GM13976 (cell line): ENCODE data around the gene SIGLEC8.
"Not testable (repeated sequence)": the region's sequence is repeated elsewhere in the genome, so short reads cannot be mapped to it uniquely, and the experiment has no call there.

Source experiments
- DNase-seq: peaks from one replicate; pipeline ENCODE4 v3.0.0; 2012; ENCODE audit warnings: low spot score
- in situ Hi-C: fragments of 300-500 bp; cut with MboI; formaldehyde crosslinking; loops from one replicate; pipeline ENCODE4 v1.12.0; 2022; ENCODE audit warnings: low sequenced_read_pairs, mixed read lengths, inconsistent platforms; ENCODE audit not compliant: unreplicated experiment
- TF ChIP-seq, protein P1 (sequence below): IDR thresholded peaks from 2 replicates; pipeline ENCODE4 v1.5.1; 2012; ENCODE audit warnings: borderline replicate concordance, mild to moderate bottlenecking; ENCODE audit not compliant: insufficient read depth; ENCODE audit errors: extremely low read depth, missing control alignments, control extremely low read depth

Gene SIGLEC8

DNA sequence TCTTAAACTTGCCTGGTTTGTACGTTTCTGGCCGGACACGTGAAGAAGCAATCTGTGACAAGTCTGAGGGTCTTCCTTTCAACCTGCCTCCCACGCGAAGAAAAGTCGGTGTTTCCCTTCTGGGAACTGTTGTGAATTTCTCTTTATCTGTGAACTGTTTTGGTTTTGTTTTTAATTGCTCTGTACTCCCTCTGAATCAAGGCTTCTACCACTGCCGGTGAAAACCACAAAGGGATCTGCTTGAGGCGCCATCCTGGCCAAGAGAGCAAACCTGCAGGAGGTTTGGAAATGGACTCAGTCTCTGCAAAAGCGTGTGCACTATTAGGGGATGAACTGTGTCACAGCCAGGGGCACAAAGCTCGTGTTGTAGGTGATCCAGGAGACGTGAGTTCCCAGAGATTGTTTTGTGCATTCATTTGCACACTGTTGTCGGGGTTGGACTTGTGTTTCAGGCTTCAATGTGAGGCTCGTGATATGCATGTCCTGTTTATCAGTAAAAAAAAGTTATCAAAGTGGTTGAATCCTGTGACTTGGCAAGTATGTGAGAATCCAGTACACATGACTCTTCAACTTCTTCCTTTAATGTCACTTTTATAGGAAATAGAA, 9.7 kb downstream of the SIGLEC8 start:
- DNase-seq: no peak
- TF ChIP-seq, protein P1, sequence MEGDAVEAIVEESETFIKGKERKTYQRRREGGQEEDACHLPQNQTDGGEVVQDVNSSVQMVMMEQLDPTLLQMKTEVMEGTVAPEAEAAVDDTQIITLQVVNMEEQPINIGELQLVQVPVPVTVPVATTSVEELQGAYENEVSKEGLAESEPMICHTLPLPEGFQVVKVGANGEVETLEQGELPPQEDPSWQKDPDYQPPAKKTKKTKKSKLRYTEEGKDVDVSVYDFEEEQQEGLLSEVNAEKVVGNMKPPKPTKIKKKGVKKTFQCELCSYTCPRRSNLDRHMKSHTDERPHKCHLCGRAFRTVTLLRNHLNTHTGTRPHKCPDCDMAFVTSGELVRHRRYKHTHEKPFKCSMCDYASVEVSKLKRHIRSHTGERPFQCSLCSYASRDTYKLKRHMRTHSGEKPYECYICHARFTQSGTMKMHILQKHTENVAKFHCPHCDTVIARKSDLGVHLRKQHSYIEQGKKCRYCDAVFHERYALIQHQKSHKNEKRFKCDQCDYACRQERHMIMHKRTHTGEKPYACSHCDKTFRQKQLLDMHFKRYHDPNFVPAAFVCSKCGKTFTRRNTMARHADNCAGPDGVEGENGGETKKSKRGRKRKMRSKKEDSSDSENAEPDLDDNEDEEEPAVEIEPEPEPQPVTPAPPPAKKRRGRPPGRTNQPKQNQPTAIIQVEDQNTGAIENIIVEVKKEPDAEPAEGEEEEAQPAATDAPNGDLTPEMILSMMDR: no peak
- in situ Hi-C loops: no loop called here

DNA sequence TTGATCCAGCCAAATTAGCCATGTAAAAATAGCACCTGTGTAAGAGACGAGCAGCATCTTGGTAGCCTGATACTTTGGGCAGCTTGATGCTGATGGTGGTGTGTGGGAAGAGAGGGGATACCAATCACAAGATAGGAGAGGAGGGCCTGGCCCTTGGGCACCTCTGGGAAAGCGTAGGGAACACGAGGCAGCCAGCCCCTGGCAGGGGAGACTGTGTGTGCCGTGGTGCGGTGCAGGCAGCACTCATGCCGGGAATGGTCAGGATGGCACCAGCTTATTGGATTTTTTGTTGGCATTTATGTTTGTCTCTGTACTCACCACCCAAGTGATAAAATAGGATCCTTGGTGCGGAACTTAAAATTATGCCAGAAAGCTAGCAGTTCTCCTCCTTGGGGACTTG, 10.2 kb downstream of the SIGLEC8 start:
- in situ Hi-C loops: no loop called here
- DNase-seq: no peak
- TF ChIP-seq, protein P1: no peak

- DNase-seq, in situ Hi-C loops: not testable (repeated sequence)
Observed at GRCh38 chr19:51447510-51447909, 10.7 kb downstream of the SIGLEC8 start.

- peak; percentile 69 for DNase-seq
- in situ Hi-C loops: no loop called here
- TF ChIP-seq, protein P1: no peak
Observed at GRCh38 chr19:51441410-51442390, 16.6 kb downstream of the SIGLEC8 start.

DNA sequence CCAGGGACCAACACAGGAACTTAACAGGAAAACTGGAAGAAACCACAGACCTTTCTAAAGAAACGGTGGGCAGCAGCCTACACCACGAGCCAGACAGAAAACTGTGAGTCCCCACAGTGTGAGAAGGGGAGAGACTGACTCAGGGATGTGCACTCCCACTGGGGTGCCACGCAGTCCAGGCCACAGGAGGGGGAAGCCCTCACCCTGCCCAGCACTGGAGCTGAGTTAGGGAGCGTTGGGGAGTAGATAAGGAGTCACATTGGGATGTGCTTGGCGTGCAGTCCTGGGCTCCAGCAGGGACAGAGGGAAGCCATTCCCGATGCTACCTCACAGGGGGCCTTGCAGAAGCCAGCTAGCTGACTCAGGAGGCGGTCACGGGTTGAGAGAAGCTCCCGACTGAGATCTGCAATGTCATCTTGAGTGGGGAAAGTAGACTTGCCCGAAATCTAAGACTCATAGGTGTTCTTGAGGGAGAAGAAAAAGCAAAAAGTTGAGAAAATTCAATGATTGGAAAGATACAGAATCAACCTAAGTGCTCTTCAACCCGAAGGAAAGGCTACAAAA, 17.3 kb downstream of the SIGLEC8 start:
- in situ Hi-C loops: no loop called here
- no peak for DNase-seq
- TF ChIP-seq, protein P1: no peak

DNA sequence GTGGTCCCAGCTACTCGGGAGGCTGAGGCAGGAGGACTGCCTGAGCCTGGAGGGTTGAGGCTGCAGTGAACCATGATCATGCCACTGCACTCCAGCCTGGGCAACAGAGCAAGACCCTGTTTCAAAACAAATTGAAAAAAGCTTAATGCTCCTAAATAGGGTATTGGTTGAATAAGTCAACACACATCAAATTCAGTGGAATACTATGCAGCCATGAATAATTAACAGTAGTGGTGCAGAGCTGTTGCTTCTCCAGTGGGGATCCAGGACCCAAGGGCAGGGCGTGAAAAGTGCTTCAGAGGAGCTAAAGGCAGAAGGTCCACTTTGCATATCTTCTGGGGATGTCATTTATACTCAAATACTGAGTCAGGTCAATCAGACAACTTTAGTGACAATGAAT, 18.2 kb downstream of the SIGLEC8 start:
- TF ChIP-seq, protein P1: no peak
- DNase-seq: no peak
- in situ Hi-C loops: no loop called here

DNA sequence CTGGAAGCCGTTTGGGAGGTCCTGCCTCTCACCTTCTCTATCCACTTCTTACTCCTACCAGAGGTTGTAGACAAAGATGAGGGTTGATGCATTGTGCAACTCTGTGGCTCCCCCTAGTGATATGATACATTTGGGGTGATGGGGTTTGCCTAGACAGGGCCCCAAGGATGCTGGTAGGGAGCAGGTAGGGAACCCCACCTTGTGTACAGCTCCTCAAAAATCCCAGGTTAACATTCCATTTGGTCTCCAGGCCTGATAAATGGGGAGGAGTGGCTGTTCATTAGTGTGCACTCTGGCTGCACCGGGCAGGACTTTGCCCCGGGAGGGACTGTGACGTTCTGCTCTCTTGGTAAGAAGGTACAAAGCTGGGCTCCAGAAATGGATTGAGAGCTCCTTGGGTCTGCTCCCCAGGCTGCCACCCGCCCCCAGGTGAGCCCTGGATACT, 19.2 kb downstream of the SIGLEC8 start:
- peak; percentile 65 for DNase-seq
- TF ChIP-seq, protein P1: peak; percentile 45
- in situ Hi-C loops: no loop called here
